Measurements from ENCODE around the gene RPAIN.

Gene RPAIN

GRCh38 chr17:5399767-5400166, 20.2 kb upstream of the RPAIN start (continued):
- TF ChIP-seq CSDC2 (CRISPR knock-in tag; IDR thresholded peaks at IDR 0.05) (no peak), RARB (CRISPR knock-in tag; IDR thresholded peaks at IDR 0.05) (no peak), ARNTL (CRISPR knock-in tag; IDR thresholded peaks at IDR 0.05; ENCODE audit: borderline replicate concordance, low read depth) (no peak)

GRCh38 chr17:5405400-5405799, 14.6 kb upstream of the RPAIN start:
- no peak for ATAC-seq
- TF ChIP-seq SNAI2 (CRISPR knock-in tag; IDR thresholded peaks at IDR 0.05), result no peak
- no peak for TF ChIP-seq ZFP3 (CRISPR knock-in tag; IDR thresholded peaks at IDR 0.05)
- no peak for TF ChIP-seq GLIS3 (CRISPR knock-in tag; IDR thresholded peaks at IDR 0.05)
- TF ChIP-seq BACH2 (CRISPR knock-in tag; IDR thresholded peaks at IDR 0.05; ENCODE audit: borderline replicate concordance), result no peak
- TF ChIP-seq ZNF8 (CRISPR knock-in tag; IDR thresholded peaks at IDR 0.05), result no peak

- no peak for ATAC-seq
- no peak for TF ChIP-seq TCF4 (CRISPR knock-in tag; IDR thresholded peaks at IDR 0.05; ENCODE audit: borderline replicate concordance)
- no peak for TF ChIP-seq ZFP3 (CRISPR knock-in tag; IDR thresholded peaks at IDR 0.05)
- no peak for TF ChIP-seq PPARA (CRISPR knock-in tag; IDR thresholded peaks at IDR 0.05; ENCODE audit: borderline replicate concordance)
- no peak for TF ChIP-seq RARB (CRISPR knock-in tag; IDR thresholded peaks at IDR 0.05)
- no peak for TF ChIP-seq POU6F1 (CRISPR knock-in tag; IDR thresholded peaks at IDR 0.05; ENCODE audit: borderline replicate concordance, low read depth)
Observed at GRCh38 chr17:5408186-5408585, 11.8 kb upstream of the RPAIN start.

- no peak for TF ChIP-seq CSRNP3 (CRISPR knock-in tag; IDR thresholded peaks at IDR 0.05)
- no peak for TF ChIP-seq CSDC2 (CRISPR knock-in tag; IDR thresholded peaks at IDR 0.05)
- TF ChIP-seq ZNF565 (CRISPR knock-in tag; conservative IDR thresholded peaks at IDR 0.05; ENCODE audit: low read depth), result no peak
- no peak for TF ChIP-seq CREB5 (CRISPR knock-in tag; IDR thresholded peaks at IDR 0.05; ENCODE audit: low read depth)
- no peak for TF ChIP-seq RARB (CRISPR knock-in tag; IDR thresholded peaks at IDR 0.05)
- TF ChIP-seq ESRRG (CRISPR knock-in tag; IDR thresholded peaks at IDR 0.05), result no peak
- no peak for TF ChIP-seq TOX (CRISPR knock-in tag; IDR thresholded peaks at IDR 0.05; ENCODE audit: borderline replicate concordance)
- no peak for TF ChIP-seq TSHZ2 (CRISPR knock-in tag; IDR thresholded peaks at IDR 0.05)
- no peak for TF ChIP-seq ZC3H10 (CRISPR knock-in tag; IDR thresholded peaks at IDR 0.05)
- TF ChIP-seq ZFP30 (CRISPR knock-in tag; IDR thresholded peaks at IDR 0.05), result no peak
- TF ChIP-seq TCF4 (CRISPR knock-in tag; IDR thresholded peaks at IDR 0.05; ENCODE audit: borderline replicate concordance), result no peak
- no peak for TF ChIP-seq PATZ1 (CRISPR knock-in tag; IDR thresholded peaks at IDR 0.05; ENCODE audit: borderline replicate concordance)
- TF ChIP-seq ISL1 (CRISPR knock-in tag; IDR thresholded peaks at IDR 0.05), result no peak
- no peak for ATAC-seq
Observed at GRCh38 chr17:5410594-5411272, 9.2 kb upstream of the RPAIN start.

All from SK-N-SH treated with all-trans-retinoic acid at 6 μM for 48 hours (cell line).